Fibroblast of lung (primary cell): ENCODE results near the gene ADGRB3. TPM values are rescaled to one million over a fixed set of nuclear protein-coding genes. Genes with fewer than 3 reads are reported as not detected.
A peak's percentile ranks its signal among the peaks of the same experiment; 100 is the strongest.

Experiments
- DNase-seq, 2 donors: peaks; one replicate each; pipeline versions ENCODE4 v3.0.0 to v3.0.0-alpha.2; 2010; ENCODE audit warnings: low read depth in 2 of 2
- H2AFZ ChIP-seq: 2 replicates; pipeline ENCODE4 v1.5.1; 2012; ENCODE audit warnings: low read length, control low read depth, inconsistent platforms
- H3K27ac ChIP-seq: 2 replicates; pipeline ENCODE4 v1.5.1; 2011; ENCODE audit warnings: low read length, control low read depth; ENCODE audit not compliant: insufficient read depth
- H3K27me3 ChIP-seq: 2 replicates; pipeline ENCODE4 v1.5.1; 2011; ENCODE audit warnings: mild to moderate bottlenecking, low read length; ENCODE audit not compliant: control insufficient read depth, insufficient read depth
- H3K36me3 ChIP-seq: 2 replicates; pipeline ENCODE4 v1.5.1; 2011; ENCODE audit warnings: low read length; ENCODE audit not compliant: control insufficient read depth, insufficient read depth
- H3K4me1 ChIP-seq: 2 replicates; pipeline ENCODE4 v1.5.1; 2011; ENCODE audit warnings: low read length; ENCODE audit not compliant: control insufficient read depth, insufficient read depth; ENCODE audit errors: extremely low read depth
- H3K4me2 ChIP-seq: 2 replicates; pipeline ENCODE4 v1.5.1; 2011; ENCODE audit warnings: low read length, control low read depth; ENCODE audit not compliant: insufficient read depth; ENCODE audit errors: extremely low read depth
- H3K4me3 ChIP-seq, 4 experiments: fragments of 200-600 bp in 1 of 4; sonication (generic) in 1 of 4; replicated peaks in 1 of 4; 2 replicates each; pipeline ENCODE4 v1.5.1; 2011 to 2016; ENCODE audit warnings: low read length in 4 of 4, low read depth in 3 of 4, mild to moderate bottlenecking in 3 of 4, control low read depth in 2 of 4, inconsistent platforms in 1 of 4, mixed read lengths in 1 of 4; ENCODE audit not compliant: insufficient read depth in 1 of 4; ENCODE audit errors: control extremely low read depth in 1 of 4
- H3K79me2 ChIP-seq: 2 replicates; pipeline ENCODE4 v1.5.1; 2012; ENCODE audit warnings: mild to moderate bottlenecking, low read length, inconsistent platforms; ENCODE audit not compliant: control insufficient read depth, insufficient read depth
- H3K9ac ChIP-seq: 2 replicates; pipeline ENCODE4 v1.5.1; 2011; ENCODE audit warnings: mild to moderate bottlenecking, low read length, control low read depth; ENCODE audit not compliant: insufficient read depth
- H3K9me3 ChIP-seq: 2 replicates; pipeline ENCODE4 v1.5.1; 2012; ENCODE audit warnings: low read depth, low read length; ENCODE audit not compliant: control insufficient read depth, insufficient read depth
- H4K20me1 ChIP-seq: 2 replicates; pipeline ENCODE4 v1.5.1; 2011; ENCODE audit warnings: low read length; ENCODE audit not compliant: control insufficient read depth, insufficient read depth; ENCODE audit errors: extremely low read depth
- EZH2 ChIP-seq: IDR thresholded peaks from 2 replicates; pipeline ENCODE4 v1.5.1; 2012; ENCODE audit warnings: low read length, control low read depth, mild to moderate bottlenecking; ENCODE audit errors: missing control alignments
- polyA plus RNA-seq, 2 donors: library from polyadenylated mRNA; depleted of rRNA in 1 of 2; stranded (reverse) in 1 of 2; unstranded in 1 of 2; fragments of >200 nt; gene quantifications; 2 replicates each; pipeline ENCODE4 v1.2.1, GENCODE V29; 2011 to 2012; ENCODE audit warnings: missing spikeins in 1 of 2
- total RNA-seq: library from RNA; depleted of rRNA; stranded (reverse); fragments of >200 nt; gene quantifications from 2 replicates; pipeline ENCODE4 v1.2.1, GENCODE V29; 2014
- TF ChIP-seq, protein P1 (sequence below), 2 donors: IDR thresholded peaks in 1 of 2; conservative IDR thresholded peaks in 1 of 2; 1 replicate in 1 of 2; 2 replicates in 1 of 2; pipeline ENCODE4 v1.5.1; 2011 to 2012; ENCODE audit warnings: low read length in 2 of 2, control low read depth in 1 of 2, inconsistent platforms in 1 of 2, low read depth in 1 of 2, mild to moderate bottlenecking in 1 of 2

Gene ADGRB3
- total and polyA plus RNA-seq, 2 donors (not counting 1 experiment from before 2014, with no cell fraction given): 0.33 TPM; not detected in 1

DNA sequence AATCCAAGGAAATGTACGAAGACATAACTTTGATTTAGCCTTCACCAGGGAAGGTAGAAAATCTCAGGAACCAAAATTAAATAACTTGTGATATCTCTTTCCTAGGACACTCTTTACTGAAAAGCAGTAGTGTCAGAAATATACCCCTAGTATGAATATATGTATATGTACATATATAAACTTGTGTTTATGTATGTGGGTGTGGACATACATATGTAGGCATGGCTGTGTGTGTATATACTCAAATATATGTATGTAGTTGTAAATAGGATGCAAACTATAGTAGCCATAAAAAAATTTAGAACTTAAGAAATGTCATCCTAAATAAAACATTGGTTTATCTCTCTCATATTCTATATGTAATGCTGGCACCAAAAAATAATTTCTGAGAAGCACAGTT, 500.8 kb downstream of the ADGRB3 start:
- no peaks in the 10 kb centered on the region for H3K79me2 ChIP-seq
- TF ChIP-seq, protein P1, sequence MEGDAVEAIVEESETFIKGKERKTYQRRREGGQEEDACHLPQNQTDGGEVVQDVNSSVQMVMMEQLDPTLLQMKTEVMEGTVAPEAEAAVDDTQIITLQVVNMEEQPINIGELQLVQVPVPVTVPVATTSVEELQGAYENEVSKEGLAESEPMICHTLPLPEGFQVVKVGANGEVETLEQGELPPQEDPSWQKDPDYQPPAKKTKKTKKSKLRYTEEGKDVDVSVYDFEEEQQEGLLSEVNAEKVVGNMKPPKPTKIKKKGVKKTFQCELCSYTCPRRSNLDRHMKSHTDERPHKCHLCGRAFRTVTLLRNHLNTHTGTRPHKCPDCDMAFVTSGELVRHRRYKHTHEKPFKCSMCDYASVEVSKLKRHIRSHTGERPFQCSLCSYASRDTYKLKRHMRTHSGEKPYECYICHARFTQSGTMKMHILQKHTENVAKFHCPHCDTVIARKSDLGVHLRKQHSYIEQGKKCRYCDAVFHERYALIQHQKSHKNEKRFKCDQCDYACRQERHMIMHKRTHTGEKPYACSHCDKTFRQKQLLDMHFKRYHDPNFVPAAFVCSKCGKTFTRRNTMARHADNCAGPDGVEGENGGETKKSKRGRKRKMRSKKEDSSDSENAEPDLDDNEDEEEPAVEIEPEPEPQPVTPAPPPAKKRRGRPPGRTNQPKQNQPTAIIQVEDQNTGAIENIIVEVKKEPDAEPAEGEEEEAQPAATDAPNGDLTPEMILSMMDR (conservative IDR thresholded peaks at IDR 0.05 in 1 of 2, IDR thresholded peaks at IDR 0.05 in 1 of 2; ENCODE audit: low read depth in 1 of 2, low read length in 2 of 2): no peak
- no peak for TF ChIP-seq EZH2
- H3K9me3 ChIP-seq: no peaks in the 10 kb centered on the region
- H4K20me1 ChIP-seq: no peaks in the 10 kb centered on the region
- H2AFZ ChIP-seq: no peak overlapping the region
- H3K9ac ChIP-seq: no peak overlapping the region
- no peak overlapping the region for H3K4me2 ChIP-seq
- H3K27me3 ChIP-seq: no peaks in the 10 kb centered on the region
- no peak for DNase-seq
- no peak overlapping the region for H3K27ac ChIP-seq
- no peaks in the 10 kb centered on the region for H3K4me1 ChIP-seq
- no peak overlapping the region for H3K4me3 ChIP-seq
- no peaks in the 10 kb centered on the region for H3K36me3 ChIP-seq

DNA sequence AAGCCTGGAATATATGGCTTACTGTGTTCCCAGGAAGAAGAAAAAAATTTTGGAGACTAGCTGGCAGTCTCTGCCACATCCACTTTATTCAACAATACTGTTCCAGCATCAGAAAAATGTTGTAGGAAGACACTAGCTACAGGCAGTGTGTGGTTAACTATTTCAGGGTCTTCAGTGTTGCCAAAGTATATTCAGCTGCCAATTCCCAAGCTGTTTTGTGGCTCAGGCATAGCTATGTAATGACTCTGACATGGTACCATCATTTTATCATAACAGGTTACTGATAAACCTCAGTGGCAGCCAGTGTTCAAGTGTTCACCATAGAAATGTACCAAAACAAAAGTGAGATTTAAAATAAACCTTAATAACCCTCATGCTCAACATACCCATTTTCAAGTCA, 503.1 kb downstream of the ADGRB3 start:
- DNase-seq: peak in 1 of 2 donors; percentile 54
- H3K27me3 ChIP-seq: no peaks in the 10 kb centered on the region
- no peaks in the 10 kb centered on the region for H3K9me3 ChIP-seq
- H2AFZ ChIP-seq: no peak overlapping the region
- H4K20me1 ChIP-seq: no peaks in the 10 kb centered on the region
- no peaks in the 10 kb centered on the region for H3K4me1 ChIP-seq
- no peak overlapping the region for H3K27ac ChIP-seq
- no peak overlapping the region for H3K4me2 ChIP-seq
- H3K36me3 ChIP-seq: no peaks in the 10 kb centered on the region
- H3K4me3 ChIP-seq: no peak overlapping the region
- H3K79me2 ChIP-seq: no peaks in the 10 kb centered on the region
- no peak overlapping the region for H3K9ac ChIP-seq
- TF ChIP-seq EZH2: no peak

DNA sequence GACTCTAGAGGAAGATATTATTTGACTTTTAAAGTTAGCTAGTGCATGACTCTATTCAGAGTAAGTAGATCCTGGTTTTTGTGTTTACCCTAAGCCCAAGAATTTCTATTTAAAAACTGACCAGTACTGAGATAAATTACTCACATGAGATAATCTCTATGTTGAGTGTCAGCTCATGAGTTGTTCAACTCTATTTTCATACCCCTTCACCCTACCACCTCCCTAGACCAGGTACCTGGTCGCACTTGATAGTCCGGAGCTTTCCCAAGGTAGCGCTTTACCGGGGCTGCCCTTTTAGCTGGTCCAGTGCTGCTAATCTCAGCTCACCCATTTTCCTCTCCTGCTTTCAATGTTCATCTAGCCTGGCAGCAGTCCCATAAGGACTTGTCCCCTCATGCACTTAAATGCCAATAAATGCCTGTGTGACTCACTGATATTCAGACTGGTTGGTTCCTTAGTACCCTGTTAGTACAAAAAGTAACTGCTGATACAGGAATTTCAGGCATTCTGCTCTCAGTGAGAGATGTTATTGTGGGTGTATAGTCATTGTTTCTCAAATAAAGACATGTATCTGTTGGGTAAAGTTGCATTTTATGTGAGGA, 503.9 kb downstream of the ADGRB3 start:
- Histone ChIP-seq H3K36me3 (no peaks in the 10 kb centered on the region), H3K9ac (no peak overlapping the region), H3K27me3 (no peaks in the 10 kb centered on the region), H3K4me3 (no peak overlapping the region), H3K4me1 (no peaks in the 10 kb centered on the region), H3K79me2 (no peaks in the 10 kb centered on the region), H3K27ac (no peak overlapping the region), H3K4me2 (no peak overlapping the region), H4K20me1 (no peaks in the 10 kb centered on the region), H3K9me3 (no peaks in the 10 kb centered on the region), H2AFZ (no peak overlapping the region)
- no peak for TF ChIP-seq EZH2
- TF ChIP-seq, protein P1 (conservative IDR thresholded peaks at IDR 0.05 in 1 of 2, IDR thresholded peaks at IDR 0.05 in 1 of 2; ENCODE audit: low read depth in 1 of 2, low read length in 2 of 2): no peak
- DNase-seq: peak in 1 of 2 donors; percentile 36
